HepG2 (cell line): ENCODE measurements around the gene HCRT. TPM values are rescaled to one million over a fixed set of nuclear protein-coding genes. Genes with fewer than 3 reads are reported as not detected.

ENCODE experiments used
- ERF ChIP-seq: IDR thresholded peaks from 2 replicates; pipeline ENCODE4 v1.6.1; 2018; ENCODE audit warnings: missing biosample characterization, missing genetic modification reagents
- MTF2 ChIP-seq: sonication (generic); formaldehyde crosslinking; IDR thresholded peaks from 2 replicates; pipeline ENCODE4 v1.5.0; 2020; ENCODE audit warnings: missing genetic modification reagents, borderline replicate concordance
- PRDM4 ChIP-seq: sonication (generic); formaldehyde crosslinking; IDR thresholded peaks from 2 replicates; pipeline ENCODE4 v1.9.0; 2021; ENCODE audit warnings: missing genetic modification reagents, borderline replicate concordance
- SNRNP70 ChIP-seq: fragments of 200-400 bp; formaldehyde crosslinking; IDR thresholded peaks from 2 replicates; pipeline ENCODE4 v1.6.1; 2017; ENCODE audit warnings: mild to moderate bottlenecking, low read depth, low read length, moderate library complexity
- SP5 ChIP-seq: IDR thresholded peaks from 2 replicates; pipeline ENCODE4 v1.6.1; 2016; ENCODE audit warnings: low read depth, borderline replicate concordance
- TEAD3 ChIP-seq: optimal IDR thresholded peaks from 2 replicates; pipeline ENCODE3; 2016; ENCODE audit warnings: borderline replicate concordance
- TGIF2 ChIP-seq: IDR thresholded peaks from 2 replicates; pipeline ENCODE4 v1.6.1; 2016; ENCODE audit warnings: control low read depth, missing compliant biosample characterization
- THAP7 ChIP-seq: sonication (generic); formaldehyde crosslinking; IDR thresholded peaks from 2 replicates; pipeline ENCODE4 v1.8.1; 2023; ENCODE audit warnings: mild to moderate bottlenecking, missing genetic modification reagents
- UBTF ChIP-seq: sonication (generic); formaldehyde crosslinking; IDR thresholded peaks from 2 replicates; pipeline ENCODE4 v1.4.0; 2020; ENCODE audit warnings: mild to moderate bottlenecking, missing genetic modification reagents
- ZBTB26 ChIP-seq: IDR thresholded peaks from 2 replicates; pipeline ENCODE4 v1.6.1; 2016; ENCODE audit warnings: missing compliant biosample characterization, missing genetic modification reagents, borderline replicate concordance
- ZNF142 ChIP-seq: sonication (generic); formaldehyde crosslinking; IDR thresholded peaks from 2 replicates; pipeline ENCODE4 v1.4.0; 2020; ENCODE audit warnings: missing genetic modification reagents
- ZNF232 ChIP-seq: sonication (generic); formaldehyde crosslinking; IDR thresholded peaks from 2 replicates; pipeline ENCODE4 v1.4.0; 2020; ENCODE audit warnings: missing genetic modification reagents, borderline replicate concordance
- polyA plus RNA-seq, 8 experiments: library from polyadenylated mRNA; depleted of rRNA in 3 of 8; stranded (reverse) in 7 of 8; unstranded in 1 of 8; fragments of >200 nt; fragmentation: Illumina TruSeq in 4 of 8; extraction: Trizol in 4 of 8; gene quantifications; 2 replicates each; pipeline versions ENCODE4 v1.2.1 to v1.2.3, GENCODE V29; 2011 to 2016; ENCODE audit warnings: low read depth in 4 of 8, missing spikeins in 1 of 8, mixed read lengths in 1 of 8; ENCODE audit not compliant: insufficient read depth in 1 of 8
- total RNA-seq, 5 experiments: library from RNA; depleted of rRNA; stranded (reverse); fragments of >200 nt; fragmentation: Illumina TruSeq; extraction: Trizol; gene quantifications; 2 replicates each; pipeline ENCODE4 v1.2.3, GENCODE V29; 2016; ENCODE audit warnings: low read depth in 1 of 5

The HCRT gene
- total and polyA plus RNA-seq, 2 of the 13 experiments (the other 11 are each of a cell fraction or from before 2014, with no cell fraction given), result not detected

- TF ChIP-seq ZNF142 (CRISPR knock-in tag) (no peak), SNRNP70 (no peak), ZNF232 (CRISPR knock-in tag) (no peak), MTF2 (CRISPR knock-in tag) (no peak), PRDM4 (CRISPR knock-in tag) (no peak), ERF (CRISPR knock-in tag) (peak; percentile 81), TEAD3 (CRISPR knock-in tag) (peak; percentile 76), TGIF2 (CRISPR knock-in tag) (no peak), THAP7 (CRISPR knock-in tag) (no peak), SP5 (CRISPR knock-in tag) (no peak), UBTF (CRISPR knock-in tag) (no peak), ZBTB26 (CRISPR knock-in tag) (no peak; the same call in 1 of the 2 replicates)
Observed at GRCh38 chr17:42135664-42136653, 49.3 kb downstream of the HCRT start (continued).
